ENCODE data around the gene CDH5.

- TF ChIP-seq, protein P1, sequence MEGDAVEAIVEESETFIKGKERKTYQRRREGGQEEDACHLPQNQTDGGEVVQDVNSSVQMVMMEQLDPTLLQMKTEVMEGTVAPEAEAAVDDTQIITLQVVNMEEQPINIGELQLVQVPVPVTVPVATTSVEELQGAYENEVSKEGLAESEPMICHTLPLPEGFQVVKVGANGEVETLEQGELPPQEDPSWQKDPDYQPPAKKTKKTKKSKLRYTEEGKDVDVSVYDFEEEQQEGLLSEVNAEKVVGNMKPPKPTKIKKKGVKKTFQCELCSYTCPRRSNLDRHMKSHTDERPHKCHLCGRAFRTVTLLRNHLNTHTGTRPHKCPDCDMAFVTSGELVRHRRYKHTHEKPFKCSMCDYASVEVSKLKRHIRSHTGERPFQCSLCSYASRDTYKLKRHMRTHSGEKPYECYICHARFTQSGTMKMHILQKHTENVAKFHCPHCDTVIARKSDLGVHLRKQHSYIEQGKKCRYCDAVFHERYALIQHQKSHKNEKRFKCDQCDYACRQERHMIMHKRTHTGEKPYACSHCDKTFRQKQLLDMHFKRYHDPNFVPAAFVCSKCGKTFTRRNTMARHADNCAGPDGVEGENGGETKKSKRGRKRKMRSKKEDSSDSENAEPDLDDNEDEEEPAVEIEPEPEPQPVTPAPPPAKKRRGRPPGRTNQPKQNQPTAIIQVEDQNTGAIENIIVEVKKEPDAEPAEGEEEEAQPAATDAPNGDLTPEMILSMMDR (IDR thresholded peaks at IDR 0.05): no peak
- TF ChIP-seq POLR2A (IDR thresholded peaks at IDR 0.05) (no peak), EP300 (IDR thresholded peaks at IDR 0.05; ENCODE audit: low read depth) (no peak), POLR2AphosphoS5 (IDR thresholded peaks at IDR 0.05) (no peak)
Observed at GRCh38 chr16:66354034-66354909, 12.2 kb upstream of the CDH5 start.

Data from transverse colon (tissue), 4 donors.